HG03439 (cell line): ENCODE results near the gene SLC6A7.

Experiments used
- ATAC-seq: cut with Tn5 transposase; IDR thresholded peaks from one replicate; pipeline ENCODE4 v1.9.1; 2021; ENCODE audit warnings: mild to moderate bottlenecking, moderate library complexity; ENCODE audit not compliant: unreplicated experiment

Gene SLC6A7

GRCh38 chr5:150155258-150156026, 34.4 kb upstream of the SLC6A7 start, which contains the start of gene PDGFRB:
TSS of gene PDGFRB (minus strand) at chr5:150155845. CDS start at chr5:150137047, 18,798 bp downstream.
- no peak for ATAC-seq

GRCh38 chr5:150156027-150156368, 33.9 kb upstream of the SLC6A7 start:
- ATAC-seq, result no peak

- no peak for ATAC-seq
These were observed 33.3 kb upstream of the SLC6A7 start for GRCh38 chr5:150156540-150156939.

GRCh38 chr5:150157168-150157567, 32.7 kb upstream of the SLC6A7 start:
- no peak for ATAC-seq

GRCh38 chr5:150158170-150158949, 31.5 kb upstream of the SLC6A7 start:
- ATAC-seq, result no peak

GRCh38 chr5:150159031-150159430, 30.8 kb upstream of the SLC6A7 start:
- ATAC-seq, result no peak

GRCh38 chr5:150159741-150160179, 30.1 kb upstream of the SLC6A7 start:
- ATAC-seq, result no peak

- no peak for ATAC-seq
These were observed 29.3 kb upstream of the SLC6A7 start for GRCh38 chr5:150160448-150161081.

- peak; percentile 72 for ATAC-seq
These were observed 28.4 kb upstream of the SLC6A7 start for GRCh38 chr5:150161242-150162141.

GRCh38 chr5:150162142-150162513, 27.7 kb upstream of the SLC6A7 start:
- no peak for ATAC-seq

GRCh38 chr5:150163035-150163434, 26.8 kb upstream of the SLC6A7 start:
- no peak for ATAC-seq

- ATAC-seq, result no peak
These were observed 26.3 kb upstream of the SLC6A7 start for GRCh38 chr5:150163547-150164059.

GRCh38 chr5:150164211-150164980, 25.5 kb upstream of the SLC6A7 start:
- ATAC-seq, result no peak

GRCh38 chr5:150166037-150166649, 23.7 kb upstream of the SLC6A7 start:
- ATAC-seq, result no peak

GRCh38 chr5:150166650-150167511, 23.0 kb upstream of the SLC6A7 start, which contains the start of gene CDX1:
TSS of gene CDX1 (plus strand) at chr5:150166778. CDS start at chr5:150166877, 99 bp downstream.
- ATAC-seq, result no peak

- no peak for ATAC-seq
These were observed 22.4 kb upstream of the SLC6A7 start for GRCh38 chr5:150167512-150167850.

- ATAC-seq, result no peak
These were observed 22.0 kb upstream of the SLC6A7 start for GRCh38 chr5:150167908-150168307.

- no peak for ATAC-seq
These were observed 21.0 kb upstream of the SLC6A7 start for GRCh38 chr5:150168864-150169263.
